Smooth muscle cell of trachea (primary cell): ENCODE measurements around the gene RSL1D1. TPM values are rescaled to one million over a fixed set of nuclear protein-coding genes. Genes with fewer than 3 reads are reported as not detected.

Source experiments
- total RNA-seq: library from RNA; depleted of rRNA; stranded (reverse); fragments of >200 nt; gene quantifications from 2 replicates; pipeline ENCODE4 v1.2.1, GENCODE V29; 2014

RSL1D1 gene
- total RNA-seq, result 70.8 and 74.9 TPM in 2 replicates

DNA sequence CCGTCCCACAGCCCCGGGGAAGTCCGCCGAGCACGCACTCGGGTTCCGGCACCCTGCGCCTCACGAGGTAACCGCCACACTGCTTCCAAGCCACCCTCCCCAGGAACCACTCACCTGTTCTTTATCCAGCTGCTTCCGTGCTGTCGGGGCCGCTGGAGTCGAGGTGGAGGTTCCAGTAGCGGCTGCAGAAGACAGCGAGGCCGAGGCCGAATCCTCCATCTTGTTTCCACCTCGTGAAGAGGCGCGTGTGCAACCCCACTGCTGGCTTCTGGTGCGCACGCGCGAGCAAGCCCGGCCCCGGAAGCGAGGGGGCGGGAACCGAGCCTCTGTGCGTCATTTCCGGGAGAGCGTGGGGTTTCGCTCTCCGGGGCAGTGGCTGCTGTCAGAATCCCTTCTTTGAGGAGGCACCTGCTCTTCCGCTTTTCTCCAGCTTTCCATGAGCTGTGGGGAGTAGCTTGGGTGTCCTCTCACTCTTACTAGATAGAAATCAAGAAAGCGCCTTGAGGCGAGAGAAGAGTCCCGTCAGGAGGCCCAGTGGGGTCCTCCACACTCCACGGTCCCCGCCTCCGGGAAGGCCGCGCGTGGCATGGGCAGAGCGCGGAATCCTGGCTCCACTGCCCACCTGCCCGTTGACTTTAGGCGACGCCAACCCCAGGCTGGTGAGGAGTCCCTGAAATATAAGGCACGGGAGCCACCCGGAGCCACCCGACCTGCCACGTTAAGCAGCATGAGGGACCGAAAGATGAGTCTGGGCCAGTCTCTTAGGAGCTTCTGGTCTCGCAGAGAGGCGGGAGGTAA is at the start of gene RSL1D1:
Gene RSL1D1, minus strand, starts transcription at position 249 of the 798 bp plus-strand sequence. Its CDS starts 30 bp downstream, at position 219.

DNA sequence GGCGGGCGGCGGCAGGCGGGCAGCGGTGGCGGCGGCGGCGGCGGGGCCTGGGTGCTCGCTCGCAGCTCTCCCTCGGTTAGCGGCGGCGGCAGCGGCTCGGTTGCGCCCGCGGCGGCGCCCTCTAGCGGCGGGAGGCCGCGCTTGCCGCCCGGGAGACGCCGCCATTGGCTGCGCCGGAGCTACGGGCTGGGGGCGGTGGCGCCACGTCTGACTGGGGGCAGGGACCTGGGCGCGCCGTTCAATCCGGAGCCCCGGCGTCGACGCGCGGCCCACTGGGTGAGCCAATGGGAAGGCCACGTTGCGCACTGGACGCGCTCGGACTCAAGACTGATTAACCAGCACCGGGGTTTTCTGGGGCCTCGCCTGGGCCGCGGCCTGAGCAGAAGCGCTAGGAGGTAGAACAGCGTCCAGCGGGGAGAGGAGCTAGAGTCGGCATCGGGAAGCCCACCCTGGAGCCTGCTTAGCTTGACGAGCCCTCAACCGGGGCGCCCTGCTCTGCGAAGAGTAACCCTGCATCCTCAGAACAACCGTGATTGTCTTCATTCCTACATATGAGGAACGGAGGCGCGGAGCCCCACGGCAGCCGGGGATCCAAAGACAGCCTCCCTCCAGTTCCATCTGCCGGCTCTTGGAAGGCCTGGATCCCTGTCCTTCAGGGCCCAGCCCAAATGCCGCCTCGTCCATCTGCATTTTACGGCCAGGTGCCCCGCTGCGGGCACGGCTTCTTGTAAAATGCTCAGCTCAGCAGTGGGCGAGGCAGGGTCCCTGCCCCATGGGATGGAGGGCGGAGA is 54.0 kb downstream of the RSL1D1 start, which contains the start of gene ZC3H7A:
Gene ZC3H7A, minus strand, starts transcription at position 93 of the 791 bp plus-strand sequence. CDS start 14,904 bp downstream, outside the sequence.

Other genes starting within 250 kb of the RSL1D1 start
- gene SNN, start 183.1 kb downstream of the RSL1D1 start, total RNA-seq, result 20.1 and 28.4 TPM in 2 replicates
- 25.7 and 26.1 TPM in 2 replicates for gene TXNDC11, start 108.7 kb downstream of the RSL1D1 start, total RNA-seq
- gene ZC3H7A, start 54.3 kb downstream of the RSL1D1 start, total RNA-seq, result 40.9 and 67.8 TPM in 2 replicates
- gene GSPT1, start 64.4 kb upstream of the RSL1D1 start, total RNA-seq, result 78.4 and 95.4 TPM in 2 replicates
- 9.3 and 13.6 TPM in 2 replicates for gene NPIPB2, start 90.5 kb upstream of the RSL1D1 start, total RNA-seq
- gene TNFRSF17, start 113.7 kb upstream of the RSL1D1 start, total RNA-seq, result not detected in 2 replicates
- gene SNX29, start 125.2 kb upstream of the RSL1D1 start, total RNA-seq, result 24.9 and 38.0 TPM in 2 replicates